Heart left ventricle (tissue), 16 donors: ENCODE results near the gene HNRNPA3. TPM values are rescaled to one million over a fixed set of nuclear protein-coding genes. Genes with fewer than 3 reads are reported as not detected.

Source experiments
- ATAC-seq, 4 donors: fragments of 200-7000 bp; cut with Tn5 transposase; one replicate each; pipeline ENCODE4 v1.9.1; 2020 to 2022; ENCODE audit warnings: moderate library complexity in 4 of 4, mild to moderate bottlenecking in 3 of 4, moderate number of reproducible peaks in 1 of 4
- DNase-seq, 5 donors: peaks; one replicate each; pipeline ENCODE4 v3.0.0-alpha.2; 2020
- H3K27ac ChIP-seq, 12 donors: fragments of 200-600 bp; sonication (generic) in 4 of 12; one replicate each; pipeline versions ENCODE4 v1.5.0 to v1.8.0; 2016 to 2022; ENCODE audit warnings: mild to moderate bottlenecking in 2 of 12
- H3K27me3 ChIP-seq, 9 donors: fragments of 200-600 bp; sonication (generic) in 2 of 9; one replicate each; pipeline versions ENCODE4 v1.5.1 to v1.8.0; 2016 to 2022; ENCODE audit warnings: mild to moderate bottlenecking in 3 of 9
- H3K36me3 ChIP-seq, 9 donors: fragments of 200-600 bp; sonication (generic) in 2 of 9; one replicate each; pipeline versions ENCODE4 v1.5.0 to v1.8.0; 2018 to 2022; ENCODE audit warnings: mild to moderate bottlenecking in 2 of 9
- H3K4me1 ChIP-seq, 12 donors: fragments of 200-600 bp; sonication (generic) in 4 of 12; one replicate each; pipeline versions ENCODE4 v1.5.0 to v1.8.0; 2016 to 2022; ENCODE audit warnings: mild to moderate bottlenecking in 3 of 12
- H3K4me3 ChIP-seq, 12 donors: fragments of 200-600 bp; sonication (generic) in 4 of 12; one replicate each; pipeline versions ENCODE4 v1.5.0 to v1.8.0; 2017 to 2022; ENCODE audit warnings: mild to moderate bottlenecking in 9 of 12, moderate library complexity in 4 of 12
- H3K9me3 ChIP-seq, 12 donors: fragments of 200-600 bp; sonication (generic) in 4 of 12; one replicate each; pipeline versions ENCODE4 v1.5.0 to v1.8.0; 2016 to 2022; ENCODE audit warnings: mild to moderate bottlenecking in 1 of 12
- POLR2A ChIP-seq, 2 donors: fragments of 450-650 bp; IDR thresholded peaks; one replicate each; pipeline ENCODE4 v1.6.1; 2017; ENCODE audit warnings: antibody characterized with exemption in 2 of 2, mild to moderate bottlenecking in 2 of 2, moderate library complexity in 2 of 2
- WGBS, 4 donors: extraction: QIAGEN DNeasy Blood & Tissue Kit in 2 of 4; methylation state at CpG; one replicate each; pipeline versions ENCODE4 v1.1.5 to v1.1.7; 2013 to 2018; 5-methylcytosine and 5-hydroxymethylcytosine counted together
- intact Hi-C, 10 donors: fragments of 100-400 bp; cut with DNase I; formaldehyde crosslinking; loops; one replicate each; pipeline versions ENCODE4 v1.11.1 to v1.14.2; 2022
- microRNA-seq, 4 donors: library from miRNA; unstranded; fragments of <30 nt; microRNA quantifications; one replicate each; pipeline versions ENCODE4 to v1.2.0, GENCODE V29; 2017 to 2020
- polyA plus RNA-seq, 2 donors: library from polyadenylated mRNA; stranded (reverse); fragments of 200-250 nt; gene quantifications; one replicate each; pipeline ENCODE4 v1.2.3, GENCODE V29; 2013
- total RNA-seq, 9 donors: library from RNA; depleted of rRNA in 2 of 9; stranded (reverse); fragments of >200 nt in 2 of 9; fragmentation: NEBNext Ultra II Directional in 3 of 9; extraction: Animal tissue kit (Norgen Biotek cat#: 25700) in 3 of 9; gene quantifications; one replicate each; pipeline versions ENCODE4 v1.1.0 to v1.2.4, GENCODE V29; 2016 to 2023
- TF ChIP-seq, protein P1 (sequence below), 12 donors: fragments of 200-600 bp; sonication (generic) in 4 of 12; IDR thresholded peaks; one replicate each; pipeline versions ENCODE4 v1.5.0 to v1.8.0; 2018 to 2022; ENCODE audit warnings: antibody characterized with exemption in 12 of 12, mild to moderate bottlenecking in 5 of 12
- donor health status: ischemic (EF 13 %, LVEDD 7.1; RV severe dilation, severe dysfunction).
- donor health status: healthy with polysubstance abuse.
- donor health status: DM: no; HTN: yes; CAD: no.
- donor health status: DM: no; HTN: no; CAD: no.
- donor health status: ischemic (EF 25% LVEDD 6.9; RV normal size, moderate dysfunction).
- donor health status: ischemic (EF 25% LVEDD 5.7; RV mildly dilated, moderate dysfunction).
- donor health status: healthy.
- donor health status: DM: yes; HTN: yes; CAD: no.
- donor health status: ischemic (EF 35%, LVEDD 5.7; RV mildly dilated, moderate dysfunction).
- donor health status: nonischemic (EF 11% LVEDD 7.7; RV severe dilation, severe dysfunction).
- donor health status: DM: yes; HTN: yes; CAD: no.
- donor health status: PGD.
- donor health status: ischemic (EF 29% LVEDD 5.4; RV normal size, mild dysfunction).
- donor health status: nonischemic (EF 23%, LVEDD 6.1; RV moderate dilation, normal function).

HNRNPA3 gene
- total and polyA plus RNA-seq, 11 donors, result 12.7 to 134 (median 73.3) TPM

GRCh38 chr2:177272765-177273164 is 60.2 kb downstream of the HNRNPA3 start:
- Histone ChIP-seq H3K27ac (no peak overlapping the region), H3K4me1 (peaks cover 0 to 24% (median 0%) of the 10 kb centered on the region in 12 donors), H3K27me3 (no peaks in the 10 kb centered on the region), H3K9me3 (no peaks in the 10 kb centered on the region), H3K36me3 (no peaks in the 10 kb centered on the region), H3K4me3 (no peak overlapping the region)
- DNase-seq, result no peak
- TF ChIP-seq POLR2A (IDR thresholded peaks at IDR 0.05), result no peak
- TF ChIP-seq, protein P1, sequence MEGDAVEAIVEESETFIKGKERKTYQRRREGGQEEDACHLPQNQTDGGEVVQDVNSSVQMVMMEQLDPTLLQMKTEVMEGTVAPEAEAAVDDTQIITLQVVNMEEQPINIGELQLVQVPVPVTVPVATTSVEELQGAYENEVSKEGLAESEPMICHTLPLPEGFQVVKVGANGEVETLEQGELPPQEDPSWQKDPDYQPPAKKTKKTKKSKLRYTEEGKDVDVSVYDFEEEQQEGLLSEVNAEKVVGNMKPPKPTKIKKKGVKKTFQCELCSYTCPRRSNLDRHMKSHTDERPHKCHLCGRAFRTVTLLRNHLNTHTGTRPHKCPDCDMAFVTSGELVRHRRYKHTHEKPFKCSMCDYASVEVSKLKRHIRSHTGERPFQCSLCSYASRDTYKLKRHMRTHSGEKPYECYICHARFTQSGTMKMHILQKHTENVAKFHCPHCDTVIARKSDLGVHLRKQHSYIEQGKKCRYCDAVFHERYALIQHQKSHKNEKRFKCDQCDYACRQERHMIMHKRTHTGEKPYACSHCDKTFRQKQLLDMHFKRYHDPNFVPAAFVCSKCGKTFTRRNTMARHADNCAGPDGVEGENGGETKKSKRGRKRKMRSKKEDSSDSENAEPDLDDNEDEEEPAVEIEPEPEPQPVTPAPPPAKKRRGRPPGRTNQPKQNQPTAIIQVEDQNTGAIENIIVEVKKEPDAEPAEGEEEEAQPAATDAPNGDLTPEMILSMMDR (IDR thresholded peaks at IDR 0.05), result no peak
- no peak for ATAC-seq
- intact Hi-C loops, result loop anchor here in 1 of 10 donors (5.0 kb wide), 1 partner anchor 45 kb away; no protein-coding TSS in a partner anchor
- WGBS, 4 donors, result 86 to 91% (median 90%) methylated on average over 2 of the region's 2 CpGs

GRCh38 chr2:177273408-177273807 is 60.8 kb downstream of the HNRNPA3 start:
- intact Hi-C loops, result loop anchor here in 1 of 10 donors (5.0 kb wide), 1 partner anchor 44 kb away; no protein-coding TSS in a partner anchor

More at GRCh38 chr2:177273408-177273807, 60.8 kb downstream of the HNRNPA3 start:
- Histone ChIP-seq H3K9me3 (no peaks in the 10 kb centered on the region), H3K4me3 (no peak overlapping the region), H3K27ac (peak overlapping the region in 1 of 12 donors; percentile 13), H3K4me1 (peaks cover 0 to 24% (median 0%) of the 10 kb centered on the region in 12 donors), H3K27me3 (no peaks in the 10 kb centered on the region), H3K36me3 (no peaks in the 10 kb centered on the region)
- ATAC-seq (peak in 1 of 4 donors; percentile 16), DNase-seq (no peak)
- no peak for TF ChIP-seq POLR2A (IDR thresholded peaks at IDR 0.05)
- TF ChIP-seq, protein P1 (IDR thresholded peaks at IDR 0.05), result no peak
- WGBS, 4 donors, result 67 to 87% (median 72%) methylated on average over 3 of the region's 3 CpGs

Small RNA genes lying within 50 kb of the gene (microRNA-seq; reads per million reads assigned to microRNA genes)
- gene MIR3128, result 0 reads per million in 4 donors

Other genes with a start within 250 kb of the HNRNPA3 start
- 10 to 100 TPM; 39.2 to 82.5 (median 59.4) TPM for gene NFE2L2, start 51.9 kb downstream of the HNRNPA3 start, total RNA-seq
- 10 to 100 TPM; 17.0 to 37.3 TPM for gene NFE2L2, start 51.9 kb downstream of the HNRNPA3 start, polyA plus RNA-seq
- 10 to 100 TPM; 19.7 to 36.6 (median 26.2) TPM for gene AGPS, start 180.0 kb downstream of the HNRNPA3 start, total RNA-seq
- gene AGPS, start 180.0 kb downstream of the HNRNPA3 start, polyA plus RNA-seq, result 10 to 100 TPM in 1 of 2 donors, 1 to 10 TPM in 1; 4.2 to 15.6 TPM